Parietal lobe (tissue), 1 donor: ENCODE results near the gene CLBA1. TPM values are rescaled to one million over a fixed set of nuclear protein-coding genes. Genes with fewer than 3 reads are reported as not detected.

ENCODE experiments used
- total RNA-seq: library from RNA; depleted of rRNA; stranded (reverse); fragments of >200 nt; gene quantifications from one replicate; pipeline ENCODE4 v1.2.3, GENCODE V29; 2014

Gene CLBA1
- total RNA-seq, result 12.5 TPM

GRCh38 chr14:104985675-104986486 is at the start of gene CLBA1:
CLBA1 (plus strand) TSS chr14:104985788; CDS start chr14:104986432, 644 bp downstream.

GRCh38 chr14:104977681-104978653 is 7.6 kb upstream of the CLBA1 start, which contains the start of gene AHNAK2:
AHNAK2 (minus strand) TSS chr14:104978374; CDS start chr14:104978237, 137 bp downstream.

GRCh38 chr14:105020815-105021655 is 35.4 kb downstream of the CLBA1 start, which contains the start of gene CDCA4:
CDCA4 (minus strand) TSS chr14:105021083; CDS start chr14:105011929, 9,154 bp downstream.

Other genes starting within 250 kb of the CLBA1 start
- 26.0 TPM for gene SIVA1, start 232.6 kb upstream of the CLBA1 start, total RNA-seq
- 127 TPM for gene AKT1, start 190.0 kb upstream of the CLBA1 start, total RNA-seq
- gene ZBTB42, start 184.7 kb upstream of the CLBA1 start, total RNA-seq, result 0.63 TPM
- gene CEP170B, start 120.5 kb upstream of the CLBA1 start, total RNA-seq, result 26.0 TPM
- 2.5 TPM for gene PLD4, start 60.9 kb upstream of the CLBA1 start, total RNA-seq
- 31.6 TPM for gene AHNAK2, start 7.4 kb upstream of the CLBA1 start, total RNA-seq
- gene CDCA4, start 35.3 kb downstream of the CLBA1 start, total RNA-seq, result 12.5 TPM
- gene GPR132, start 79.6 kb downstream of the CLBA1 start, total RNA-seq, result 0.94 TPM
- 31.3 TPM for gene JAG2, start 183.0 kb downstream of the CLBA1 start, total RNA-seq
- gene NUDT14, start 195.5 kb downstream of the CLBA1 start, total RNA-seq, result 24.1 TPM